Fibroblast of mammary gland (primary cell): ENCODE data around the gene DNAH10.

ENCODE experiments used
- DNase-seq: peaks from one replicate; pipeline ENCODE4 v3.0.0-alpha.2; 2010; ENCODE audit warnings: low read depth
- H3K4me3 ChIP-seq: 2 replicates; pipeline ENCODE4 v1.5.1; 2011; ENCODE audit warnings: low read depth, mild to moderate bottlenecking, low read length, moderate library complexity; ENCODE audit not compliant: control insufficient read depth
- TF ChIP-seq, protein P1 (sequence below): conservative IDR thresholded peaks from 2 replicates; pipeline ENCODE4 v1.5.1; 2011; ENCODE audit warnings: low read depth, low read length, inconsistent platforms; ENCODE audit not compliant: control insufficient read depth, insufficient read depth

Gene DNAH10

DNA sequence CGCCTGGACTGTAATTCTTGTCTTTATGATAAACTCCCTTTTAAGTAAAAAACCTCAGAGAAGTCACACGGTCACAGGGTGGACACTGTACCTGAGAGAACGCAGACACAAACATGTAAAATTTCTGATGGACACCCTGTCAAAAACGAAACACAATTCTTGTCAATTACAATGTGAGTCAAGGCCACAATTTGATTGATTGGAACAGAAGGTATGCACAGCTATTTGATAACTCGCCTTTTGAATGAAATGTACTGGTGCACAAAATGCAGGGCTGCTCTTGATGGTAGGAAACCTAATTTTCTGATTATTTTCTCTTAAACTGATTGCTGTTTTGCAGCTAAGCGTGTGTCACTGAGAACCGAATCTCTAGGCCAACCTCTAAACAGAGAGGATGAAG, 9.2 kb downstream of the DNAH10 start:
- no peak for DNase-seq
- TF ChIP-seq, protein P1, sequence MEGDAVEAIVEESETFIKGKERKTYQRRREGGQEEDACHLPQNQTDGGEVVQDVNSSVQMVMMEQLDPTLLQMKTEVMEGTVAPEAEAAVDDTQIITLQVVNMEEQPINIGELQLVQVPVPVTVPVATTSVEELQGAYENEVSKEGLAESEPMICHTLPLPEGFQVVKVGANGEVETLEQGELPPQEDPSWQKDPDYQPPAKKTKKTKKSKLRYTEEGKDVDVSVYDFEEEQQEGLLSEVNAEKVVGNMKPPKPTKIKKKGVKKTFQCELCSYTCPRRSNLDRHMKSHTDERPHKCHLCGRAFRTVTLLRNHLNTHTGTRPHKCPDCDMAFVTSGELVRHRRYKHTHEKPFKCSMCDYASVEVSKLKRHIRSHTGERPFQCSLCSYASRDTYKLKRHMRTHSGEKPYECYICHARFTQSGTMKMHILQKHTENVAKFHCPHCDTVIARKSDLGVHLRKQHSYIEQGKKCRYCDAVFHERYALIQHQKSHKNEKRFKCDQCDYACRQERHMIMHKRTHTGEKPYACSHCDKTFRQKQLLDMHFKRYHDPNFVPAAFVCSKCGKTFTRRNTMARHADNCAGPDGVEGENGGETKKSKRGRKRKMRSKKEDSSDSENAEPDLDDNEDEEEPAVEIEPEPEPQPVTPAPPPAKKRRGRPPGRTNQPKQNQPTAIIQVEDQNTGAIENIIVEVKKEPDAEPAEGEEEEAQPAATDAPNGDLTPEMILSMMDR, result no peak

GRCh38 chr12:123772074-123772473, 10.0 kb downstream of the DNAH10 start:
- TF ChIP-seq, protein P1, result no peak

More for the DNA sequence above, 9.2 kb downstream of the DNAH10 start:
- H3K4me3 ChIP-seq, result no peak overlapping the region

GRCh38 chr12:123773375-123773774, 11.3 kb downstream of the DNAH10 start:
- TF ChIP-seq, protein P1, result no peak
- no peak for DNase-seq
- no peak overlapping the region for H3K4me3 ChIP-seq

More at GRCh38 chr12:123772074-123772473, 10.0 kb downstream of the DNAH10 start:
- no peak overlapping the region for H3K4me3 ChIP-seq
- no peak for DNase-seq

GRCh38 chr12:123779551-123779950, 17.4 kb downstream of the DNAH10 start:
- TF ChIP-seq, protein P1, result no peak
- H3K4me3 ChIP-seq, result no peak overlapping the region
- no peak for DNase-seq

- TF ChIP-seq, protein P1, result no peak
- DNase-seq, result no peak
- no peak overlapping the region for H3K4me3 ChIP-seq
Observed at GRCh38 chr12:123782997-123783792, 21.1 kb downstream of the DNAH10 start.

DNA sequence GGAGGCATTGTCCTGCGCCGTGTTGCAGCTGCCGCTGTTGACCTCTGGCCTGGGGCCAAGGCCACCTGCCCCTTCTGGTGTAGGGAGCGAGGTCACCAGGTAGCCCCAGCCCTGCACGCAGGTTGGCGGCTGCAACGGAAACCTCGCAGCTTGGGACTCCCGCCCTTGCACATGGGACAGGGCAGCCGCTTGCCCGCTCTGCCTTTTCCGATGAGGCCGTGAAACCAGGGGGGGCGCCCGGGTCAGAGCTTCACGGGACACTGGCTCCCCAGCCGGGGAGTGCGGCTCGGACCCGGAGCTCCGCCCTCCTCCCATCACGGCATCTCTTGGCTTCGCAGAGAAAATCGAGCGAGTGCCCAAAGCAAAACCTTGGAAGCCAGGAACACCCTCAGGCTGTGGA, 25.4 kb downstream of the DNAH10 start:
- DNase-seq, result no peak
- TF ChIP-seq, protein P1, result no peak

More for the DNA sequence above, 25.4 kb downstream of the DNAH10 start:
- H3K4me3 ChIP-seq, result no peak overlapping the region
